Fibroblast of mammary gland (primary cell): Measurements from ENCODE around the gene JARID2.

ENCODE experiments used
- DNase-seq: peaks from one replicate; pipeline ENCODE4 v3.0.0-alpha.2; 2010; ENCODE audit warnings: low read depth
- H3K4me3 ChIP-seq: 2 replicates; pipeline ENCODE4 v1.5.1; 2011; ENCODE audit warnings: low read depth, mild to moderate bottlenecking, low read length, moderate library complexity; ENCODE audit not compliant: control insufficient read depth
- TF ChIP-seq, protein P1 (sequence below): conservative IDR thresholded peaks from 2 replicates; pipeline ENCODE4 v1.5.1; 2011; ENCODE audit warnings: low read depth, low read length, inconsistent platforms; ENCODE audit not compliant: control insufficient read depth, insufficient read depth

JARID2 gene

GRCh38 chr6:15269619-15270018 is 23.8 kb downstream of the JARID2 start:
- no peak for DNase-seq
- TF ChIP-seq, protein P1, sequence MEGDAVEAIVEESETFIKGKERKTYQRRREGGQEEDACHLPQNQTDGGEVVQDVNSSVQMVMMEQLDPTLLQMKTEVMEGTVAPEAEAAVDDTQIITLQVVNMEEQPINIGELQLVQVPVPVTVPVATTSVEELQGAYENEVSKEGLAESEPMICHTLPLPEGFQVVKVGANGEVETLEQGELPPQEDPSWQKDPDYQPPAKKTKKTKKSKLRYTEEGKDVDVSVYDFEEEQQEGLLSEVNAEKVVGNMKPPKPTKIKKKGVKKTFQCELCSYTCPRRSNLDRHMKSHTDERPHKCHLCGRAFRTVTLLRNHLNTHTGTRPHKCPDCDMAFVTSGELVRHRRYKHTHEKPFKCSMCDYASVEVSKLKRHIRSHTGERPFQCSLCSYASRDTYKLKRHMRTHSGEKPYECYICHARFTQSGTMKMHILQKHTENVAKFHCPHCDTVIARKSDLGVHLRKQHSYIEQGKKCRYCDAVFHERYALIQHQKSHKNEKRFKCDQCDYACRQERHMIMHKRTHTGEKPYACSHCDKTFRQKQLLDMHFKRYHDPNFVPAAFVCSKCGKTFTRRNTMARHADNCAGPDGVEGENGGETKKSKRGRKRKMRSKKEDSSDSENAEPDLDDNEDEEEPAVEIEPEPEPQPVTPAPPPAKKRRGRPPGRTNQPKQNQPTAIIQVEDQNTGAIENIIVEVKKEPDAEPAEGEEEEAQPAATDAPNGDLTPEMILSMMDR = no peak

DNA sequence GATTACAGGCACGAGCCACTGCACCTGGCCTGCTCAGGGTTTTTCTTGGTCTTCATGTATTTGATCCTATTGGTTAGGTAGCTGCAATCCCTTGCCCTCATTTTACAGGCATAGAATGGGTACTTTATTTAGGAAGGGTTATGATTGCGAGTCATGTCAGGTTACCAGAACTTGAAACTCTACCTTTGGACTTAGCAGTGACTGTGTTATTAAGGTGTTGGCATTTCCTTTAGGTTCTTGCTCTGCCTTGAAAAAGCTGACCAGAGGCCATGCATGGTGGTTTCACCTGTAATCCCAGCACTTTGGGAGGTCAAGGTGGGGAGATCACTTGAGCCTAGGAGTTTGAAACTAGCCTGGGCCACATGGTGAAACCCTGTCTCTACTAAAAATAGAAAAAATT is 24.5 kb downstream of the JARID2 start:
- no peak for DNase-seq
- TF ChIP-seq, protein P1 = no peak
- H3K4me3 ChIP-seq = no peak overlapping the region

More at GRCh38 chr6:15269619-15270018, 23.8 kb downstream of the JARID2 start:
- no peak overlapping the region for H3K4me3 ChIP-seq

DNA sequence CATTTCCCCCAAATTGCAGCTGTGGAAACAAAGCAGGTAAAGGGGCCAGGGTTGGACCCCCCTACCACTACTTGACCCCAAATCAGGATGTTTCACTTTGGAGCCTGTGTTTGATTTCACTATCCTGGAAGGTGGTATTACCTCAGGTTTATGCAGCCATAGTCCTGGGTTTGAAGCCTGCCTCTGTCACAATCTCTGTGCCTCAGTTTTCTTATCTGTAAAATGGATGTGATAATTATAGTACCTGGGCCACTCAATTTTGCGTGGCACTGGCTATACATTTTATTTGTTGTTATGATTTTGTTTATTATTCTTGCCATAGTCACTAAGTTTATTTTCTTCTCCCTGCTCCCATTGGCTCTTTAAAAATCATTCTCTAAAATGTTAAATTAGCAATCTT is 26.7 kb downstream of the JARID2 start:
- DNase-seq = no peak
- TF ChIP-seq, protein P1 = no peak
- no peak overlapping the region for H3K4me3 ChIP-seq

DNA sequence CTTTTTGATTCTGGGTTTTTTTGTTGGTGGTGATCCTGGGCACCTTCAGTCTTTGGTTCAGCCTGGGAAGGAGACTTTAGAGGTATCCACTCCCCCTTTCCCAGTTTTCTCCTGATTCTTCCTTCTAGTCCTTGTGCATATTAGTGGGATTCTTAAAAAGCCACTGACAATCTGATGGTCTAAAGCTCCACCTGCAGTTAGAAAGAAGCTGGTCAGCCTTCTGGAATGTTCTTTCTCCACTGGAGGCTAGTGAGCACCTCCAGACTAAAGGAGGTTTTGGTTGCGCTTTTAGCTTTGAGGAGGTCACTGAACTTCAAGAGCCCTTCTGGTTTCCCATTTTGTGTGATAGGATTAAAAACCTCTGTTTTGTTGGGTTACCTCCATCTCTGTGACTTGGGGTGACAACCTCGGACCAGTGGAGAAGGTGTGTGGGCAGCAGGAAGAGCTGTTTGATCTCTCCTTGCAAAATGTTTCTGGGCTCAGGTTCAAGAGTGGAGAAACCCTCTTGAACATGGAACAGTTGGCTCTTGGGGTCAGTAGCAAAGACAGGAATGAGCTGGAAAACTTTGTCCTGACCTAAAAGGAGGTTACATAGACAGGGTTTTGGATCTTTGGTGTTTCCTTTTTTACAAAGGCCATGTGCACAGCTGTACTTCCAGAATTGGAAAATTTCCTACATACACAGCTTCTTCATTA is 29.0 kb downstream of the JARID2 start:
- TF ChIP-seq, protein P1 = peak; percentile 27
- H3K4me3 ChIP-seq = no peak overlapping the region
- peak; percentile 49 for DNase-seq

DNA sequence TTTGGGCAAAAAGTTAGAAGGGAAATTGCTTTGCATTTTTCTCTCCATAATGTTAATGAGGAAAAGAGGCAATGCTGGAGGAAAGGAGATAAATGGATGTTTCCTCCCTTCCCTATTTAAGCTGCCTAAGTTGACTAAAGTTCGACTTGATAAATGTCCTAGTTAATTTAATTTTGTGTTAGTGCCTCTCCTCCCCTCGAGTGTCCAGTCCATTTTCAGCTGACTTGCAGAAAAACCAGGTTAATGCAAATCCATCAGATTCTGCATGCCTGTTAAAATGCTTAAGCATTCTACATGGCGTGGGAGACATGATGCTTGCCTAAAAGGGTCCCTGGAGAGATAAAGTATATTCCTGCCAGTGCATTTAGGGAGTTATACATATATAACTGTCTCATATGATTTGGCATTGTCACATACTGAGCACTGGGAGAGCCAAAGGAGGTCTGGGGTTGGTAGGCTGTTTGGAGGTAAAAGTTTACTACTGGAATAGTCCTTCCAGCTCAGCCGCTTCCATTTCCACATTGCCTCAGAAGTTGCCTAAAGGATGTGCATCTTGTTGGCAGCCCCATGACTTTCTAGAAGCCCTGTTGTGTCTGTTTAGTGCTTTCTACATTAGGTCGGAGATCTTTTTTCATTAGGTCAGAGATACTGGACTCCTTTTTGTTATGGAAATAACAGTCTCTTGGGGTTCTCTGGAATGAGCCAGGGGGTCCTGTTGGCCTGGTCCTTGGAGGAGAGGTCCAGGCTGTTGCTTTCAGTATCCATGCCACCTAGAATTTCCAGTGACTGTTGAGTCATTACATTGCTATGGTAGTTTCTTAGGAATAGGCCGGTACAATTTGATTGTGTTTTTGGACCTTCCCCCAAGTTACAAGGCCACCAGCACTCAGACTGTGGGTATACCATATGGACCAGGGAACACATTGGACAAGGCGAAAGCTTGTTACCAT is 30.4 kb downstream of the JARID2 start:
- TF ChIP-seq, protein P1 = no peak
- DNase-seq = no peak
- H3K4me3 ChIP-seq = no peak overlapping the region

DNA sequence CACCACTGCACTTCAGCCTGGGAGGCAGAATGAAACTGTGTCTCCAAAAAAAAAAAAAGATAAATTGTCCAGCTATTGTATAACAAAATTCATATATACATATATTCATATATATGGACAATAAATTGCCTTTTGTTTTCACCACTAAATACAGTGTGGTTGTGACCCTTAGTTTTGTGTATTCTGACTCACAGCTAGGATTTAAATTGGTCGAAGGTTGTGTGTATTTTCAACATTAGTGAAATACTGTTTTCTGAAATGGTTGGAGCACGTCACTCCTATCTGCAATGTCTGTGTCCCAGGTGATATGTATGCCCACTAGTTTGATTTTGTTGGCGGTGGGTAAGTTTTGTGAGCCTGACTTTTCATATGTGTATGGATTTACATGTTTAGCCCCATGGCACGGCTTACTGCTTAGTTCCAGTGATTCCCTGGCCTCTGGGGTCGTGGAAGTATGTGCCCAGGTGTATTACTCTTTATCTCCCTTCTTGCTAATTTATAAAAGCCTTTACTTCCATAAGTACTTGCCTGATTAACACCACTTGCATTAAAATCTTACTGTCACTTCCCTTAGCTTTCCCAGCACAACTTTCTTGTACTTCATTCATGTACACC is 33.3 kb downstream of the JARID2 start:
- DNase-seq = no peak
- TF ChIP-seq, protein P1 = no peak
- no peak overlapping the region for H3K4me3 ChIP-seq
